ENCODE measurements around the gene AGAP1. TPM values are rescaled to one million over a fixed set of nuclear protein-coding genes. Genes with fewer than 3 reads are reported as not detected.

AGAP1 gene
- total RNA-seq, 1 donor from 2014 or later: 39.0 TPM

- Mint-ChIP-seq H3K36me3 (ENCODE audit: low read depth) (peaks cover 6% of the 10 kb centered on the region), H3K4me3 (ENCODE audit: unreplicated experiment) (no peak overlapping the region), H3K4me1 (ENCODE audit: low read depth) (peaks cover 3% of the 10 kb centered on the region), H3K27ac (ENCODE audit: unreplicated experiment) (no peak overlapping the region), H3K27me3 (ENCODE audit: low read depth) (no peaks in the 10 kb centered on the region), H3K9me3 (ENCODE audit: low read depth) (no peaks in the 10 kb centered on the region)
- no peak for TF ChIP-seq CTCF (IDR thresholded peaks at IDR 0.05)
- DNase-seq (ENCODE audit: low spot score): no peak
Measured at GRCh38 chr2:235781775-235782174, 287.9 kb downstream of the AGAP1 start.

DNA sequence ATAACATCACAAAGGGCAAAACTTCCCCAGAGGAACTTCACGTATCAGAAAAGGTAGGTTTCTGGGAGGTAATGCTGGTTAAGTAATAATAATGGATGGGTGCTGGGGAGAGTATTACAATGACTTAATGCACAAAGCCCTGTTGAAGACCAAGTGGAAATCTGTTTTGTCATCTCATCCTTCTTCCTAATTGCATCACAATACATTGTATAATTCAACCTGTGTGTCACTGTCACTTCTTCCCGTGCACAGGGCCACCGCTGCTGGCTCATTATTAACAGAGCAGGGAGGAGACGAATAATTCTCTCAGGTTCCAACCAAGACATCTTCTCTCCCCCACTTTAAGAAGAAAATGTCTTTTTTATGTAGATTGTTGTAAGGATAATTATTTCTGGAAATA is 290.9 kb downstream of the AGAP1 start:
- Mint-ChIP-seq H3K4me3 (ENCODE audit: unreplicated experiment) (no peak overlapping the region), H3K4me1 (ENCODE audit: low read depth) (no peaks in the 10 kb centered on the region), H3K36me3 (ENCODE audit: low read depth) (peaks cover 6% of the 10 kb centered on the region), H3K9me3 (ENCODE audit: low read depth) (no peaks in the 10 kb centered on the region), H3K27me3 (ENCODE audit: low read depth) (no peaks in the 10 kb centered on the region), H3K27ac (ENCODE audit: unreplicated experiment) (no peak overlapping the region)
- TF ChIP-seq CTCF (IDR thresholded peaks at IDR 0.05): no peak
- no peak for DNase-seq (ENCODE audit: low spot score)

DNA sequence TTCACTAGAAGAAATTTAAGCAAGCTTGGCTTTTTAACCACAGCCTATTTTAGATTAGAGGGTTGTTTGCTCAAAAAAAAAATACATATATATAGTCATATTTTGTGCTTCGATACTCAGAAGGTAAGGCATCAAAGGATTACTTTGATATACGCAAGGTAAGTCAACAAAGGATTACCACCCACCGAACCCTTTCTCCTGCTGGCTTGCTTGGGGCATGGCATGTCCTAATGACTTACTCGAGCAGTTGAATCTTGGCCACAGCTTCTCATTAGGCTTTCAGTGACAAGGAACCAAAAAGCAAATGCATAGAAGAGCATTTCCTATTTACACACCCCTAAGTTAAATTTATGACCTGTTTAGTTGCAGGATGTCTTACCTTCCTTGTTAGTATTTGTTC is 295.7 kb downstream of the AGAP1 start:
- no peak for DNase-seq (ENCODE audit: low spot score)
- no peaks in the 10 kb centered on the region for H3K9me3 Mint-ChIP-seq (ENCODE audit: low read depth)
- no peaks in the 10 kb centered on the region for H3K4me1 Mint-ChIP-seq (ENCODE audit: low read depth)
- no peak for TF ChIP-seq CTCF (IDR thresholded peaks at IDR 0.05)
- no peak overlapping the region for H3K4me3 Mint-ChIP-seq (ENCODE audit: unreplicated experiment)
- H3K27ac Mint-ChIP-seq (ENCODE audit: unreplicated experiment): no peak overlapping the region
- no peaks in the 10 kb centered on the region for H3K27me3 Mint-ChIP-seq (ENCODE audit: low read depth)
- peaks cover 2% of the 10 kb centered on the region for H3K36me3 Mint-ChIP-seq (ENCODE audit: low read depth)

- H3K36me3 Mint-ChIP-seq (ENCODE audit: low read depth): peaks cover 8% of the 10 kb centered on the region
- no peak for DNase-seq (ENCODE audit: low spot score)
- H3K27me3 Mint-ChIP-seq (ENCODE audit: low read depth): no peaks in the 10 kb centered on the region
Measured at GRCh38 chr2:235793163-235793752, 299.4 kb downstream of the AGAP1 start.

DNA sequence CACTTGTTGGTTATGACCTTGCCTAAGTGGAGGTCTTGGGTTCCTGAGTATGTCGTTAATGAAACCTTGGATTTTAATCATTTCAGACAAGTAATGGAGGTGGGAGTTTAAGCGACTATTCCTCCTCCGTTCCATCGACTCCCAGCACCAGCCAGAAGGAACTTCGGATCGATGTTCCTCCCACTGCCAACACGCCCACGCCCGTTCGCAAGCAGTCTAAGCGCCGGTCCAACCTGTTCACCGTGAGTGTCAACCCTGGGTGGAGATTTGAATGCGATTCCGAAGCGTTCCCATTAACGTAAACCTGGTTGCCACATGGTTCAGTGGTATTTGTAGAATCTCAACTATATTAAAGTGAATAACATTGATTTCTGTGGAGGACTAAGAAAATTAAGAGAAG is 305.4 kb downstream of the AGAP1 start:
- H3K9me3 Mint-ChIP-seq (ENCODE audit: low read depth): no peaks in the 10 kb centered on the region
- TF ChIP-seq CTCF (IDR thresholded peaks at IDR 0.05): no peak
- H3K27me3 Mint-ChIP-seq (ENCODE audit: low read depth): no peaks in the 10 kb centered on the region
- DNase-seq (ENCODE audit: low spot score): no peak
- peaks cover 27% of the 10 kb centered on the region for H3K36me3 Mint-ChIP-seq (ENCODE audit: low read depth)
- H3K4me3 Mint-ChIP-seq (ENCODE audit: unreplicated experiment): no peak overlapping the region
- no peaks in the 10 kb centered on the region for H3K4me1 Mint-ChIP-seq (ENCODE audit: low read depth)
- no peak overlapping the region for H3K27ac Mint-ChIP-seq (ENCODE audit: unreplicated experiment)

More at GRCh38 chr2:235793163-235793752, 299.4 kb downstream of the AGAP1 start:
- no peak overlapping the region for H3K27ac Mint-ChIP-seq (ENCODE audit: unreplicated experiment)
- H3K4me3 Mint-ChIP-seq (ENCODE audit: unreplicated experiment): no peak overlapping the region
- no peaks in the 10 kb centered on the region for H3K4me1 Mint-ChIP-seq (ENCODE audit: low read depth)
- peak; percentile 70 for TF ChIP-seq CTCF (IDR thresholded peaks at IDR 0.05)
- H3K9me3 Mint-ChIP-seq (ENCODE audit: low read depth): no peaks in the 10 kb centered on the region
